ENCODE results near the gene ACSF3.

DNA sequence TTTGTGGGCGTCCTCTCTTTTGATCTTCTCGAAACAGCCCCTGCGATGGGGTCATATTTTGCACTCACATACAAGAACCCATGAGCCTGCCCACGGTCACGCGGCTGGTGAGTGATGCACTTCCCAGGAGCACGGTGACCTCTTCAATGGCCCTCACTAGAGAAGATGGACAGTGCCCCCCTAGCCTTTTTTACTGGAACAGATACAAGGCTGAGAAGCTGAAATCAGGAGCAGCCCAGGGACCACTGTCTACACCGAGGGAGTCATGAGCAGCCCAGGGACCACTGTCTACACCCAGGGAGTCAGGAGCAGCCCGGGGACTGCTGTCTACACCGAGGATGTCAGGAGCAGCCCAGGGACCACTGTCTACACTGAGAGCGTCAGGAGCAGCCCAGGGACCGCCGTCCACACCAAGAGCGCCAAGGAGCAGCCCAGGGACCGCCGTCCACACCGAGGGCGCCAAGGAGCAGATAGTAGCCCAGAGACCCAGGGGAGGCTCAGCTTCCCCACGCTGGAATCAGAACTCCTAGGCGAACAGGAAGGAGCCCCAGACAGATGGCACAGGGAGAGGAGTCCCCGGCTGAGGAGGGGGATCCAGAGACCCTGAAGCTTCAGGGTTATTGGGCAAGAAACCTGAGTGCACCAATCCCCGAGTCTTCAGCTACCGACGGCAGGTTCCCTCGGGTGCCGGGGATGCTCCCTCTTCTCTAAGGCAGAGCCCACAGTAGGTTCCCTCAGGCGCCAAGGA lies 23.7 kb downstream of the ACSF3 start:
- TF ChIP-seq, protein P1, sequence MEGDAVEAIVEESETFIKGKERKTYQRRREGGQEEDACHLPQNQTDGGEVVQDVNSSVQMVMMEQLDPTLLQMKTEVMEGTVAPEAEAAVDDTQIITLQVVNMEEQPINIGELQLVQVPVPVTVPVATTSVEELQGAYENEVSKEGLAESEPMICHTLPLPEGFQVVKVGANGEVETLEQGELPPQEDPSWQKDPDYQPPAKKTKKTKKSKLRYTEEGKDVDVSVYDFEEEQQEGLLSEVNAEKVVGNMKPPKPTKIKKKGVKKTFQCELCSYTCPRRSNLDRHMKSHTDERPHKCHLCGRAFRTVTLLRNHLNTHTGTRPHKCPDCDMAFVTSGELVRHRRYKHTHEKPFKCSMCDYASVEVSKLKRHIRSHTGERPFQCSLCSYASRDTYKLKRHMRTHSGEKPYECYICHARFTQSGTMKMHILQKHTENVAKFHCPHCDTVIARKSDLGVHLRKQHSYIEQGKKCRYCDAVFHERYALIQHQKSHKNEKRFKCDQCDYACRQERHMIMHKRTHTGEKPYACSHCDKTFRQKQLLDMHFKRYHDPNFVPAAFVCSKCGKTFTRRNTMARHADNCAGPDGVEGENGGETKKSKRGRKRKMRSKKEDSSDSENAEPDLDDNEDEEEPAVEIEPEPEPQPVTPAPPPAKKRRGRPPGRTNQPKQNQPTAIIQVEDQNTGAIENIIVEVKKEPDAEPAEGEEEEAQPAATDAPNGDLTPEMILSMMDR (IDR thresholded peaks at IDR 0.05 in 2 of 3, conservative IDR thresholded peaks at IDR 0.05 in 1 of 3; ENCODE audit: borderline replicate concordance in 1 of 3, insufficient read depth in 1 of 3, low read depth in 2 of 3, low read length in 2 of 3), result no peak
- TF ChIP-seq EGR1 (IDR thresholded peaks at IDR 0.05; ENCODE audit: low read depth) (no peak), RAD21 (IDR thresholded peaks at IDR 0.05; ENCODE audit: low read depth) (no peak), ZNF274 (IDR thresholded peaks at IDR 0.05; ENCODE audit: low read depth, low read length) (no peak), POLR2A (IDR thresholded peaks at IDR 0.05; ENCODE audit: borderline replicate concordance, extremely low read depth, insufficient read depth, insufficient read length) (no peak), MAX (IDR thresholded peaks at IDR 0.05) (no peak), FOSL1 (IDR thresholded peaks at IDR 0.05; ENCODE audit: low read depth) (no peak), EZH2phosphoT487 (IDR thresholded peaks at IDR 0.05; ENCODE audit: borderline replicate concordance) (no peak), CEBPB (IDR thresholded peaks at IDR 0.05; ENCODE audit: low read depth) (no peak), REST (IDR thresholded peaks at IDR 0.05; ENCODE audit: low read depth) (no peak), TCF7L2 (IDR thresholded peaks at IDR 0.05; ENCODE audit: borderline replicate concordance, extremely low read depth, insufficient read depth, insufficient read length) (no peak), EZH2 (IDR thresholded peaks at IDR 0.05) (no peak), SIN3A (IDR thresholded peaks at IDR 0.05; ENCODE audit: low read depth) (no peak)
- TF ChIP-seq, protein P2, sequence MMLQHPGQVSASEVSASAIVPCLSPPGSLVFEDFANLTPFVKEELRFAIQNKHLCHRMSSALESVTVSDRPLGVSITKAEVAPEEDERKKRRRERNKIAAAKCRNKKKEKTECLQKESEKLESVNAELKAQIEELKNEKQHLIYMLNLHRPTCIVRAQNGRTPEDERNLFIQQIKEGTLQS (IDR thresholded peaks at IDR 0.05), result no peak
